HCT116 (cell line): ENCODE data around the gene SLC41A3. TPM values are rescaled to one million over a fixed set of nuclear protein-coding genes. Genes with fewer than 3 reads are reported as not detected.

Source experiments
- ATAC-seq: fragments of 200-7000 bp; cut with Tn5 transposase; 2 replicates; pipeline ENCODE4 v1.9.1; 2020; ENCODE audit warnings: mild to moderate bottlenecking, moderate library complexity
- BruUV-seq: library from RNA; stranded (reverse); fragments of 400-500 nt; replicated peaks from 2 replicates; lab custom pipeline; 2021; lab: Mats Ljungman, UMichigan
- CTCF ChIA-PET: fragments of 300-600 bp; sonication (Branson Sonifier 250); formaldehyde crosslinking; loops from one replicate; lab custom pipeline; 2021; ENCODE audit warnings: antibody characterized with exemption; lab: Charles Lee
- POLR2A ChIA-PET: fragments of 300-600, 350-600 bp; sonication (Branson Sonifier 250); formaldehyde crosslinking; loops from one replicate; lab custom pipeline; 2021; ENCODE audit warnings: antibody characterized with exemption; lab: Charles Lee
- RAD21 ChIA-PET, 2 experiments: fragments of 300-600 bp; sonication (Branson Sonifier 250); formaldehyde crosslinking; loops; one replicate each; lab custom pipeline; 2023; ENCODE audit warnings: low total read pairs in 2 of 2; ENCODE audit not compliant: uncharacterized antibody in 2 of 2, unreplicated experiment in 2 of 2, low non-redundant PET in 1 of 2; lab: Charles Lee
- DNase-seq: peaks from one replicate; pipeline ENCODE4 v3.0.0-alpha.2; 2010; ENCODE audit warnings: low read depth, low spot score
- H2AFZ ChIP-seq: fragments of 200-600 bp; shearing (Covaris generic), sonication (generic); 2 replicates; pipeline ENCODE4 v1.6.1; 2017; ENCODE audit warnings: low read depth, mixed run types, mixed read lengths, antibody characterized with exemption, low read length; ENCODE audit not compliant: poor library complexity, severe bottlenecking
- H3K27ac ChIP-seq: 2 replicates; pipeline ENCODE4 v1.5.1; 2012; ENCODE audit warnings: low read depth, low read length
- H3K27me3 ChIP-seq: fragments of 200-600 bp; sonication (generic); 2 replicates; pipeline ENCODE4 v1.6.1; 2016; ENCODE audit warnings: mixed run types, low read length, mixed read lengths; ENCODE audit not compliant: insufficient read depth
- H3K36me3 ChIP-seq, 2 experiments: fragments of 200-500 bp in 1 of 2; fragments of 200-600 bp in 1 of 2; sonication (Bioruptor generic) in 1 of 2; sonication (generic) in 1 of 2; 2 replicates each; pipeline versions ENCODE4 v1.5.1 to v1.6.1; 2014 to 2016; ENCODE audit warnings: low read length in 2 of 2, inconsistent platforms in 1 of 2, mixed read lengths in 1 of 2, mixed run types in 1 of 2; ENCODE audit not compliant: insufficient read depth in 2 of 2, control insufficient read depth in 1 of 2
- H3K4me1 ChIP-seq, 2 experiments: fragments of 200-600 bp in 1 of 2; sonication (generic) in 1 of 2; 2 replicates each; pipeline versions ENCODE4 v1.5.1 to v1.6.1; 2012 to 2017; ENCODE audit warnings: low read length in 2 of 2, inconsistent platforms in 1 of 2, mild to moderate bottlenecking in 1 of 2, mixed read lengths in 1 of 2, mixed run types in 1 of 2, moderate library complexity in 1 of 2; ENCODE audit not compliant: insufficient read depth in 2 of 2, control insufficient read depth in 1 of 2
- H3K4me2 ChIP-seq: fragments of 200-600 bp; sonication (generic); 2 replicates; pipeline ENCODE4 v1.6.1; 2017; ENCODE audit warnings: mixed run types, low read length, mixed read lengths
- H3K4me3 ChIP-seq, 2 experiments: fragments of 200-600 bp in 1 of 2; sonication (generic) in 1 of 2; replicated peaks in 1 of 2; 2 replicates each; pipeline ENCODE4 v1.5.1; 2011 to 2016; ENCODE audit warnings: low read length in 2 of 2, control low read depth in 1 of 2, low read depth in 1 of 2, mild to moderate bottlenecking in 1 of 2, mixed read lengths in 1 of 2, mixed run types in 1 of 2
- H3K79me2 ChIP-seq: fragments of 200-600 bp; sonication (generic); 2 replicates; pipeline ENCODE4 v1.6.1; 2017; ENCODE audit warnings: mild to moderate bottlenecking, mixed run types, low read length, moderate library complexity, mixed read lengths; ENCODE audit not compliant: insufficient read depth
- H3K9ac ChIP-seq: fragments of 200-600 bp; sonication (generic); 2 replicates; pipeline ENCODE4 v1.6.1; 2016; ENCODE audit warnings: low read length, mixed read lengths
- H3K9me2 ChIP-seq: fragments of 200-600 bp; sonication (generic), shearing (Covaris generic); 2 replicates; pipeline ENCODE4 v1.6.1; 2017; ENCODE audit warnings: mixed run types, mild to moderate bottlenecking, moderate library complexity; ENCODE audit not compliant: insufficient read depth
- H3K9me3 ChIP-seq, 2 experiments: fragments of 200-500 bp in 1 of 2; fragments of 200-600 bp in 1 of 2; sonication (Bioruptor generic) in 1 of 2; sonication (generic) in 1 of 2; 2 replicates each; pipeline ENCODE4 v1.6.1; 2014 to 2017; ENCODE audit warnings: low read length in 2 of 2, mixed read lengths in 2 of 2, inconsistent platforms in 1 of 2, low read depth in 1 of 2, mild to moderate bottlenecking in 1 of 2, mixed run types in 1 of 2, moderate library complexity in 1 of 2; ENCODE audit not compliant: control insufficient read depth in 1 of 2, insufficient read depth in 1 of 2
- H4K20me1 ChIP-seq: fragments of 200-600 bp; sonication (generic), shearing (Covaris generic); 2 replicates; pipeline ENCODE4 v1.6.1; 2017; ENCODE audit warnings: mixed run types, mild to moderate bottlenecking, moderate library complexity; ENCODE audit not compliant: insufficient read depth
- EZH2phosphoT487 ChIP-seq: fragments of 200-600 bp; IDR thresholded peaks from 2 replicates; pipeline ENCODE4 v1.6.1; 2018; ENCODE audit warnings: antibody characterized with exemption, borderline replicate concordance
- JUND ChIP-seq: IDR thresholded peaks from 2 replicates; pipeline ENCODE4 v1.6.1; 2012
- POLR2A ChIP-seq: IDR thresholded peaks from 2 replicates; pipeline ENCODE4 v1.7.0; 2011; ENCODE audit warnings: borderline replicate concordance; ENCODE audit not compliant: insufficient read depth, insufficient read length; ENCODE audit errors: extremely low read depth
- POLR2AphosphoS5 ChIP-seq: IDR thresholded peaks from 2 replicates; pipeline ENCODE4 v1.6.1; 2011; ENCODE audit warnings: mild to moderate bottlenecking, low read depth, low read length, moderate library complexity
- SP1 ChIP-seq: IDR thresholded peaks from 2 replicates; pipeline ENCODE4 v1.6.1; 2012; ENCODE audit warnings: low read depth
- ZNF274 ChIP-seq: fragments of 200-500 bp; sonication (Bioruptor generic); IDR thresholded peaks from 2 replicates; pipeline ENCODE4 v1.6.1; 2014; ENCODE audit warnings: mild to moderate bottlenecking, low read depth, low read length, inconsistent platforms
- intact Hi-C: fragments of 100-400 bp; cut with micrococcal nuclease; formaldehyde crosslinking; loops from 2 replicates; pipeline ENCODE4 v1.10.0; 2022
- total RNA-seq: library from RNA; stranded (reverse); gene quantifications from one replicate; pipeline ENCODE4 v1.2.1, GENCODE V29; 2021; ENCODE audit not compliant: unreplicated experiment
- TF ChIP-seq, protein P1 (sequence below): IDR thresholded peaks from 2 replicates; pipeline ENCODE4 v1.6.1; 2011; ENCODE audit warnings: mild to moderate bottlenecking, low read length, moderate library complexity; ENCODE audit not compliant: insufficient replicate concordance; ENCODE audit errors: extremely low read depth

SLC41A3 gene
- total RNA-seq, 1 experiment from 2014 or later = 45.9 TPM

DNA sequence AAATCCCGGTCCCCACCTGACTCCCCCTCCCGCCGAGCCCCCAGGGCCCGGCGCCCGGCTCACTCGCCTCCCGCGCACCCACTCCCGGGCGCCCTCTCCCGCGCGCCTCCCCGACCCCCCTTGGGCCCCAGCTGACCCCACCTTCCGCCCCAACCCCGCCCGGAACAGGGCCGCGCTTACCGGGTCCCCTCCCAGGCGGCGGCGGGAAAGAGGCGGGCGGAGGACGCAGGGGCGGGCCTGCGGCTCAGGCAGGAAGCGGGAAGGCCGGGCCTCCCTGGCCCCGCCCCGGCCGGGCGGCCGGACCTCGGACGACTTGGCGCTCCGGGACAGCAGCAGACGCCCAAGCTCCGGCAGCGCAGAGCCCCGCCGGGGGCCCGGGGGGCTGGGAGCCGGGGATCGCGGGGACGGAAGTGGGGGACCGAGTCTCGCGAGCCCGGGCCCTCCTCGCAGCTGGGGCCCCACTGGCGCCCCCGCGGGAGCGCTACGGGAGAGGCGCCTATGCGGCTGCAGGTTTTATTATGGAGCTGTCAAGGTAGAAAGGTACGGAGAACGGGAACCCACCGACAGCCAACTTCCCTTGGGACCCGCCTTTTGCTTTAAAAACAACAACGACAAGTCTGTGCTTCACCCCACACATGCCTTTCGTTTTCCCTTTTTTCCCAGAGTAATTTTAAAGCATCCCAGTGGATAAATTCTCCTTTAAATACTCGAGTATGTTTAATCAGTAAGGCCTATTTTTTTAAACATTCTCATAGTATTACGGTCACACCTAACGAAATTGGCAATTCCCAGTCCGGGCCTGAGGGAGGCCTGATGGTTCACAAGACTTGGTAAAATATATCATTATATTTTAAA lies at the start of gene SLC41A3 (continued):
- TF ChIP-seq ZNF274 (no peak), POLR2A (peak; percentile 47)
- TF ChIP-seq, protein P1, sequence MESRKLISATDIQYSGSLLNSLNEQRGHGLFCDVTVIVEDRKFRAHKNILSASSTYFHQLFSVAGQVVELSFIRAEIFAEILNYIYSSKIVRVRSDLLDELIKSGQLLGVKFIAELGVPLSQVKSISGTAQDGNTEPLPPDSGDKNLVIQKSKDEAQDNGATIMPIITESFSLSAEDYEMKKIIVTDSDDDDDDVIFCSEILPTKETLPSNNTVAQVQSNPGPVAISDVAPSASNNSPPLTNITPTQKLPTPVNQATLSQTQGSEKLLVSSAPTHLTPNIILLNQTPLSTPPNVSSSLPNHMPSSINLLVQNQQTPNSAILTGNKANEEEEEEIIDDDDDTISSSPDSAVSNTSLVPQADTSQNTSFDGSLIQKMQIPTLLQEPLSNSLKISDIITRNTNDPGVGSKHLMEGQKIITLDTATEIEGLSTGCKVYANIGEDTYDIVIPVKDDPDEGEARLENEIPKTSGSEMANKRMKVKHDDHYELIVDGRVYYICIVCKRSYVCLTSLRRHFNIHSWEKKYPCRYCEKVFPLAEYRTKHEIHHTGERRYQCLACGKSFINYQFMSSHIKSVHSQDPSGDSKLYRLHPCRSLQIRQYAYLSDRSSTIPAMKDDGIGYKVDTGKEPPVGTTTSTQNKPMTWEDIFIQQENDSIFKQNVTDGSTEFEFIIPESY = peak; percentile 81
- TF ChIP-seq, all 23 proteins: peak for 8

DNA sequence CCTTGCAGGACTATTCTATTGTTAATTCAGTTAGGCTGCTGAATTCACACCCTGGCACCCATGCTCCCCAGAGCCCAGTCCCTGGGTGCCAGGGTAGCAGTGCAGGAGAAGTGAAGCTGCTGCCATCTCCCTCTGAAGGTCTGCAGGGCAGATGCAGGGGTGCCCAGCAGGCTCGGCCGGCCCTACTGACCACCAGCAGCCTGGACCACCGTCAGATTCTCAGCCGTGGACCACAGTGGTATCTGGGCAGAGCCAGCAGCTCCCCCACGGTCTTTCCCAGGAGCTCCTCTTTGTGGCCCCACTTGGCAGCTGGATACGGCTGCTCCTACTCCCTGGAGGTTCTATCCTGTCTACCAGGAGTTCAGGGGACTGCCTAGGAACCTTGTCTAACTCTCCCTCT lies 49.7 kb upstream of the SLC41A3 start:
- Histone ChIP-seq H3K9me3 (no peaks in the 10 kb centered on the region), H3K4me2 (no peak overlapping the region)
- no peak for TF ChIP-seq POLR2A
- TF ChIP-seq EZH2phosphoT487 = no peak
- no peak for TF ChIP-seq POLR2AphosphoS5
- TF ChIP-seq JUND = no peak
- no peak for TF ChIP-seq SP1
- TF ChIP-seq, all 23 proteins: peak for 0
- H3K36me3 ChIP-seq = no peaks in the 10 kb centered on the region
- ATAC-seq (peak; percentile 20), DNase-seq (no peak)
- POLR2A ChIA-PET = no interaction called here
- H3K27ac ChIP-seq = no peak overlapping the region
- no peak overlapping the region for H3K9ac ChIP-seq
- no TSS peak for BruUV-seq
- H3K4me3 ChIP-seq = no peak overlapping the region
- H3K27me3 ChIP-seq = 0 out of 2 replicates have a peak, but pooled peaks cover 3% of the 10 kb centered on the region
- H2AFZ ChIP-seq = no peak overlapping the region
- H4K20me1 ChIP-seq = no peaks in the 10 kb centered on the region
- RAD21 ChIA-PET = interaction anchor here (1.0 to 1.4 kb wide), 2 partner anchors 65 to 342 kb away, joined by 3 read pairs; partner anchors contain the start of gene ZXDC (in 1 of the 2)
- H3K79me2 ChIP-seq = no peaks in the 10 kb centered on the region
- H3K4me1 ChIP-seq = peaks cover 0 to 4% of the 10 kb centered on the region in 2 experiments; a peak in 1 of 4 replicates
- no peaks in the 10 kb centered on the region for H3K9me2 ChIP-seq
- CTCF ChIA-PET = interaction anchor here (0.9 to 1.7 kb wide), 4 partner anchors 23 to 342 kb away, joined by 3 to 5 read pairs (median 3); partner anchors contain the start of gene ZXDC
- intact Hi-C loops = loop anchor here (1.0 to 10.0 kb wide), 3 partner anchors 256 to 1411 kb away; partner anchors contain the start of gene CHST13
